ENCODE data around the gene KIAA1671.
A peak's percentile ranks its signal among the peaks of the same experiment; 100 is the strongest.

KIAA1671 gene

DNA sequence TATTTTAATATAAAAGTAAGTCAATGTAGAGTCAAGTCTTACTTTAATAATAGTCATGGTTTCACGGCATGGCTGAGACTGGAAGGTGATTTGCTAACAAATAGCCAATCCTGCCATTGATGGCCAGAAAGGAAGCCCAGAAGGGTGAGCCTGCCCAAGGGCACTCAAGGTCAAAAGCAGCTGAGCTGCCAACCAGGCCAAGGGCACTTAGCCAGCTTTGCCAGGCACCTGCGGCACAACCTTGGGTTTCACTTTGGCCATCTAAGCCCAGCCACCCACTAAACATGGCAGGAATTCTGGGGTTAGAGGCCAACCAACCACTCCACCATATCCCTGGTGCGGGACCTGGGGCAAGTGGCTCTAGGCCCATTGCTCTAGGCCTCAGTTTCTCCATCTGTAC lies 10.2 kb upstream of the KIAA1671 start:
- ChIA-PET CTCF (no interaction called here), POLR2A (ENCODE audit: low non-redundant PET) (no interaction called here)
- DNase-seq (ENCODE audit: low spot score) = no peak
- TF ChIP-seq, protein P1, sequence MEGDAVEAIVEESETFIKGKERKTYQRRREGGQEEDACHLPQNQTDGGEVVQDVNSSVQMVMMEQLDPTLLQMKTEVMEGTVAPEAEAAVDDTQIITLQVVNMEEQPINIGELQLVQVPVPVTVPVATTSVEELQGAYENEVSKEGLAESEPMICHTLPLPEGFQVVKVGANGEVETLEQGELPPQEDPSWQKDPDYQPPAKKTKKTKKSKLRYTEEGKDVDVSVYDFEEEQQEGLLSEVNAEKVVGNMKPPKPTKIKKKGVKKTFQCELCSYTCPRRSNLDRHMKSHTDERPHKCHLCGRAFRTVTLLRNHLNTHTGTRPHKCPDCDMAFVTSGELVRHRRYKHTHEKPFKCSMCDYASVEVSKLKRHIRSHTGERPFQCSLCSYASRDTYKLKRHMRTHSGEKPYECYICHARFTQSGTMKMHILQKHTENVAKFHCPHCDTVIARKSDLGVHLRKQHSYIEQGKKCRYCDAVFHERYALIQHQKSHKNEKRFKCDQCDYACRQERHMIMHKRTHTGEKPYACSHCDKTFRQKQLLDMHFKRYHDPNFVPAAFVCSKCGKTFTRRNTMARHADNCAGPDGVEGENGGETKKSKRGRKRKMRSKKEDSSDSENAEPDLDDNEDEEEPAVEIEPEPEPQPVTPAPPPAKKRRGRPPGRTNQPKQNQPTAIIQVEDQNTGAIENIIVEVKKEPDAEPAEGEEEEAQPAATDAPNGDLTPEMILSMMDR (conservative IDR thresholded peaks at IDR 0.05; ENCODE audit: low read depth) = no peak
- H3K27ac ChIP-seq = peak overlapping the region; percentile 51; the same call in 1 of the 2 replicates

- ChIA-PET POLR2A (ENCODE audit: low non-redundant PET) (no interaction called here), CTCF (no interaction called here)
Observed at GRCh38 chr22:24944217-24944937, 8.1 kb upstream of the KIAA1671 start.

GRCh38 chr22:24945430-24945829 lies 7.1 kb upstream of the KIAA1671 start:
- ChIA-PET CTCF (interaction anchor here (0.6 kb wide), 1 partner anchor 20 kb away, joined by 5 read pairs; no protein-coding TSS in a partner anchor), POLR2A (ENCODE audit: low non-redundant PET) (no interaction called here)
- DNase-seq (ENCODE audit: low spot score) = no peak
- TF ChIP-seq, protein P1 (conservative IDR thresholded peaks at IDR 0.05; ENCODE audit: low read depth) = no peak
- H3K27ac ChIP-seq = no peak overlapping the region

More at GRCh38 chr22:24944217-24944937, 8.1 kb upstream of the KIAA1671 start:
- H3K27ac ChIP-seq = no peak overlapping the region
- DNase-seq (ENCODE audit: low spot score) = no peak
- TF ChIP-seq, protein P1 (conservative IDR thresholded peaks at IDR 0.05; ENCODE audit: low read depth) = no peak

DNA sequence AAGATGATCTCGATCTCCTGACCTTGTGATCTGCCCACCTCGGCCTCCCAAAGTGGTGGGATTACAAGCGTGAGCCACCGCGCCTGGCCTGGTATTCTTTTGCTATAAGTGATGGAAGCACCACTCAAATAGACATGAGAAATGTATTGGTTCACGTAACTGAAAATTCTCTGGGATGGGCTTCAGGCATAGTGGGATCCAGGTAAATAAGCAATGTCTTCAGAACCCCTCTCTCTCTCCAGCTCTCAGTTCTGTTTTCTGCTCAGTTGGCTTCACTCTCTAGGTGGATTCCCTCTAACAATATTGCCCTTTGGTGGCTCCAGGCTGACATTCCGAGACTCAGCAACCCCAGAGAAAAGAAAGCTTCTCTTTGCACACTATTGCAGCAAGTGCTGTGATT lies 5.1 kb upstream of the KIAA1671 start:
- ChIA-PET CTCF (interaction anchor here (1.3 kb wide), 1 partner anchor 102 kb away, joined by 3 read pairs; no protein-coding TSS in a partner anchor), POLR2A (ENCODE audit: low non-redundant PET) (interaction anchor here (0.6 kb wide), 1 partner anchor 1284 kb away, joined by 5 read pairs; no protein-coding TSS in a partner anchor)
- H3K27ac ChIP-seq = no peak overlapping the region
- TF ChIP-seq, protein P1 (conservative IDR thresholded peaks at IDR 0.05; ENCODE audit: low read depth) = no peak
- no peak for DNase-seq (ENCODE audit: low spot score)

DNA sequence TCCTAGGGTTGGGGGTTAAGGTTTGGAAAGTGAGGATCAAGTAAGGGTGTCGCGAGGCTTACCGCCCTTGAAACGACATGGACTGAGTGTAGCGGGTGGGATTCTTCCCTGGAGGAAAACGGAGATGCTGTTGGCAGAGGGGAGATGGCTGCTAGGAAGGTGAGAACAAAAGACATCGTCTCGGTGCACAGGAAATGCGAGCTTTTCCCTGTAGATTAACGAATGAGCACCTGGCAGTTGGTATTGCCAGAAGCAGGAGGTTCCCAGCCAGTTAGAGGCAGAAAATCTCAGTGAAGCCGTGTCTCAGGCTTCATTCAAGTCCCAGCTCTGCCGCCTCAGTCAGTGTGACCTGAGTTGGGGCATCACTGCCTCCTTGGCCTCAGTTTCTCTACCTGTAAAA lies 4.6 kb upstream of the KIAA1671 start:
- ChIA-PET CTCF (interaction anchor here (1.3 kb wide), 1 partner anchor 101 kb away, joined by 3 read pairs; no protein-coding TSS in a partner anchor), POLR2A (ENCODE audit: low non-redundant PET) (no interaction called here)
- TF ChIP-seq, protein P1 (conservative IDR thresholded peaks at IDR 0.05; ENCODE audit: low read depth) = no peak
- H3K27ac ChIP-seq = no peak overlapping the region
- no peak for DNase-seq (ENCODE audit: low spot score)

DNA sequence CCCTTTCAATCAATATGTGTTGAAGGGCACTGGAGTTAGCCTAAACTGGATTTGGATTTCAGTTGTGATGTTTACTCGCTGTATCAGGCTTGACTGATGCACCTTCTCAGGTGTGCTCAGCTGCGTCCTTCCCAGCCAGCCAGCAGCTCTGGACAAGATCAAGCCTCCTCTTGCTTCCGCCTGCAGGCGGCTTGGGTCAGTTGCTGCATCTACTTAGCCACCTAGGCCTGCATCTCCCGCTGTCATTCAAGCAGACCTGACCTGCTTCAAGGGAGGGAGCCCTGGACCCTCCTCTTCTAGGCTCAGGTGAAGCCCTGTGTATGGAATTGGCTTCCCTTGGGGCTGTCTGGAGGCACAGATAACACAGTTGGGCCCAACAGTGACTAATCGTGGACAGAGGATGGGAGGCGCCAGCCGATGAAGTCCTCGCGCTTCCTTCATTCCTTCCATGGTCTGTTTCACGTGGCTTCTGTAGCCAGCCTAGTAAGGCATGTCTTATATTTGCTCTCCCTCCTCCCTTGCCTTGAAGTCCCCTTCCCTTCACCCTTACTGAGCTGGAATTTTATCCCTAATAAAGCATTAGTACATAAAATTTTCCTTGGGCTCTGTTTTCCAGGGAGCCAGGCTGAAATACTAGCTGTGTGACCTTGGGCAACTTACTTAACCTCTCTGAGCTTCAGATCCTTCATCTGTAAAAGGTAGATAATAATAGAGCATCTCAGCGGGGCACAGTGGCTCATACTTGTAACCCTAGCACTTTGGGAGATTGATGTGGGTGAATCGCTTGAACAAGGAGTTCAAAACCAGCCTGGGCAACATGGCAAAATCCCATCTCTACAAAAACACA lies 3.9 kb upstream of the KIAA1671 start:
- TF ChIP-seq, protein P1 (conservative IDR thresholded peaks at IDR 0.05; ENCODE audit: low read depth) = no peak
- DNase-seq (ENCODE audit: low spot score) = no peak
- no peak overlapping the region for H3K27ac ChIP-seq
- POLR2A ChIA-PET (ENCODE audit: low non-redundant PET) = no interaction called here
- CTCF ChIA-PET = interaction anchor here (1.3 kb wide), 1 partner anchor 100 kb away, joined by 3 read pairs; no protein-coding TSS in a partner anchor
